Fibroblast of the aortic adventitia (primary cell): ENCODE results near the gene NMNAT2. TPM values are rescaled to one million over a fixed set of nuclear protein-coding genes. Genes with fewer than 3 reads are reported as not detected.

Source experiments
- DNase-seq: peaks from one replicate; pipeline ENCODE4 v3.0.0-alpha.2; 2010; ENCODE audit warnings: low read depth
- H3K4me3 ChIP-seq: 2 replicates; pipeline ENCODE4 v1.5.1; 2011; ENCODE audit warnings: low read depth, mild to moderate bottlenecking, control low read depth, low read length, moderate library complexity
- total RNA-seq: library from RNA; depleted of rRNA; stranded (reverse); fragments of >200 nt; gene quantifications from 2 replicates; pipeline ENCODE4 v1.2.3, GENCODE V29; 2012; ENCODE audit warnings: low replicate concordance
- TF ChIP-seq, protein P1 (sequence below): IDR thresholded peaks from 2 replicates; pipeline ENCODE4 v1.5.1; 2011; ENCODE audit warnings: mild to moderate bottlenecking, low read length, control low read depth, inconsistent platforms; ENCODE audit not compliant: insufficient read depth

Gene NMNAT2
- total RNA-seq, 1 donor = 3.4 TPM

DNA sequence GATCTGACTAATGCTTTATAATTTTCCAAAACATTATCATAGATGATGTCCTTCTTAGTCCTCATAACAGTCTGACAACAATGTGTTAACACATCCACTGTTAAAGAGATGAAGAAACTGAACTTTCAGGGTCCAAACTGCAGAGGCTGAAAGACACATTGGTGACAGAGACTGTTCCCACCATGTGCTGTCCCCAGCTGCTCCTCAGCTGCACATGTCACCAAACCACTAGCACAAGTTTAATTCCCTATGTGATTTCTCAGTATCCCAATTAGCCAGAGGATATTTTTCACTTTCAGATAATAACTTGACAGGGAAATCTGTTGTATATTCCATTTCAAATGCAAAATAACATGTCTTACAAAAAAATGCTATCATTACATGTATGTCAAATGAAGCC, 207.5 kb downstream of the NMNAT2 start:
- TF ChIP-seq, protein P1, sequence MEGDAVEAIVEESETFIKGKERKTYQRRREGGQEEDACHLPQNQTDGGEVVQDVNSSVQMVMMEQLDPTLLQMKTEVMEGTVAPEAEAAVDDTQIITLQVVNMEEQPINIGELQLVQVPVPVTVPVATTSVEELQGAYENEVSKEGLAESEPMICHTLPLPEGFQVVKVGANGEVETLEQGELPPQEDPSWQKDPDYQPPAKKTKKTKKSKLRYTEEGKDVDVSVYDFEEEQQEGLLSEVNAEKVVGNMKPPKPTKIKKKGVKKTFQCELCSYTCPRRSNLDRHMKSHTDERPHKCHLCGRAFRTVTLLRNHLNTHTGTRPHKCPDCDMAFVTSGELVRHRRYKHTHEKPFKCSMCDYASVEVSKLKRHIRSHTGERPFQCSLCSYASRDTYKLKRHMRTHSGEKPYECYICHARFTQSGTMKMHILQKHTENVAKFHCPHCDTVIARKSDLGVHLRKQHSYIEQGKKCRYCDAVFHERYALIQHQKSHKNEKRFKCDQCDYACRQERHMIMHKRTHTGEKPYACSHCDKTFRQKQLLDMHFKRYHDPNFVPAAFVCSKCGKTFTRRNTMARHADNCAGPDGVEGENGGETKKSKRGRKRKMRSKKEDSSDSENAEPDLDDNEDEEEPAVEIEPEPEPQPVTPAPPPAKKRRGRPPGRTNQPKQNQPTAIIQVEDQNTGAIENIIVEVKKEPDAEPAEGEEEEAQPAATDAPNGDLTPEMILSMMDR = no peak
- DNase-seq = no peak
- H3K4me3 ChIP-seq = no peak overlapping the region

DNA sequence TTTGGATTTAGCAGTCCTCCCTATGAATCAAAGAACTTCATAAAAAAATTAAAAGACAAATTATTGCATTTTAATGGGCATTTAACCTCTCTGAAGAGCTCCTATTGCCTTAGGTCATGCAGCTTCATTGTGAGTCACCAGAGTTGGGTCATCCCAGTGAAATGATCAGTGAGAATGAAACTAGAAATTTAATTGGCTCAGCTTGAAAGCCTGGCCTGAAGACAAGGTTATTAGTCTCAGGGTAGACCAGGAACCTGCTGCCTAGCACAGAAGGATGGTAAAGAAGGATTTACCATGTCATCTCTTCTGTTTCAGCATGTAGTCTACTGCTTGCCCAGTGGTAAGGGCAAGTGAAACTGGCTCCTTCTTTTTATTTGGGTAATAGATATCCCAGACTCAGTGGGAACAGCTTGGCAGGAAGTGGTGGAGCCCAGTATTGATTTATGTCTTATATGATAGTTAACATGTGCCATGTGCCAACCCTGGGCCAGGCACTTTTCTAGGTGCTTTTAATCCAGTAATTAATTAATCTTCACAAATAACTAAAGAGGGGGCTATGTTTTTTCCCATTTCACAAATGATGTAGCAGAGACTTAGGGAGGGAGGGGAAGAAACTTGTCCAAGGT, 208.5 kb downstream of the NMNAT2 start:
- H3K4me3 ChIP-seq = no peak overlapping the region
- DNase-seq = peak; percentile 84
- TF ChIP-seq, protein P1 = no peak

DNA sequence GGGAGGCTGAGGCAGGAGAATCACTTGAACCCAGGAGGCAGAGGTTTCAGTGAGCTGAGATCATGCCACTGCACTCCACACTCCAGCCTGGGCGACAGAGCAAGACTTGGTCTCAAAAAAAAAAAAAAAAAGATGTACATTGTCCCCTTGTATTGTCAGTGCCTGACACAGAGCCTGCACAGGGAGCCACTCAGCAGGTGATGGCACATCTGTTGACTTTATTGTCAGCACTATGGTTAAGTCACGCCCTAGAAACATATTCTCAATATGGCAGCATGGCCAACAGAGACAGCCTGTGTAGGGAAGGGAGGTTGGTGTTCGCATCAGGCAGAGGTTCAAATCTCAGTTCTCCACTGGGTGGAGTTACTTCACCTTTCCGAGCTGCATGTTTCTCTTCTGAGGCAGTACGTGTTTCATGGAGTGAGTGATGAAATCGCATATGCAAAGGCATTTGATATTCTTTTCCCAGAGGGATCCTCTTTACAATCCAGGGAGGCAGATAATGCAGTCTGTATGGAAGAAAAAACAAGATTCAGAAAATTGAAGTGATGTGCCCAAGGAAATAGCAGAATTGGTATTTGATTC, 211.6 kb downstream of the NMNAT2 start:
- no peak overlapping the region for H3K4me3 ChIP-seq
- TF ChIP-seq, protein P1 = no peak
- no peak for DNase-seq

DNA sequence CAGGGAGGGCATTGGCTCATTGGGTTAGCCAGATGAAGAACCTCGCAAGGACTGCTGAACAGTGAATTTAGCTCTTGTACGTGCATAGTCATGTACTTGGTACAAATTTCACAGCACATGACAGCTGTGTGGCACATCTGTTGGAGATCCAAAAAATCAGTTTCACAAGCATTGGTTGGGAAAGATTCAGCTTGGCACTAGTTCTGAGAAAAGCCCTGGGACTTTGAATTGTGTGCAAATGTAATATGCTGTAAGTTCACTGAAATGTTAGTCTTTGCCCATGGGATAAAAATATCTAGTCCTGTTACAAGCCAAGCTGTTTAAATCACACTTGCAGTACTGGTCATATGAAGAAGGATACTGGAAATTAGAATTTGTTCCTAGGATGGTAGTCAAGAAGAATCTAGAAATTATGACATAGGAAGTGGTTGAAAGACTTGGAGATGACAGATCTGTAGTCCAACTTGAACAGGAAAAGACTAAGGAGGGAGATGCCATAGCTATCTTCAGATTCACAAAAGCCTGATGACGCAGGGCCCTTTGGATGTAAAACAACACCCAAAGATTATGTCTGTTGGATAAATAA, 212.9 kb downstream of the NMNAT2 start:
- DNase-seq = peak; percentile 95

DNA sequence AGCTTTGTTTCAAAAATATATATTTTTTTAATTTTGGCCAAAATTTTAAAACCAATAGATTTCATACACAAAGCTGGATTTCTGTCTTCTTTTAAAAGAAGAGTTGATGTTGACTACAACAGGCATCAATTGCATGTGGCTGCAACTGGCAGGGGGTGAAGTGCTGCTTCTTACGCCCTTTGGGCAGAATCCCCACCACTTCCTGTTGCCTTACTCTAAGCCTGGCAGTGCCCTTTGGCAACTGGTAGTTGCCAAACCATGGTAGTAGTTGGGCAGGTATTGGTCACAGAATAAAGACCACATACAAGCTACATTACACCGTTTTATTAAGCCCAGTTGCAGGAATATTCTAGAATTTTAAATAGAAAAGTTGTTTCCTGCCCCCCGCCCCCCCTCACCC, 215.1 kb downstream of the NMNAT2 start:
- no peak overlapping the region for H3K4me3 ChIP-seq
- TF ChIP-seq, protein P1 = no peak
- no peak for DNase-seq

More for the DNA sequence above, 212.9 kb downstream of the NMNAT2 start:
- TF ChIP-seq, protein P1 = no peak
- H3K4me3 ChIP-seq = no peak overlapping the region

DNA sequence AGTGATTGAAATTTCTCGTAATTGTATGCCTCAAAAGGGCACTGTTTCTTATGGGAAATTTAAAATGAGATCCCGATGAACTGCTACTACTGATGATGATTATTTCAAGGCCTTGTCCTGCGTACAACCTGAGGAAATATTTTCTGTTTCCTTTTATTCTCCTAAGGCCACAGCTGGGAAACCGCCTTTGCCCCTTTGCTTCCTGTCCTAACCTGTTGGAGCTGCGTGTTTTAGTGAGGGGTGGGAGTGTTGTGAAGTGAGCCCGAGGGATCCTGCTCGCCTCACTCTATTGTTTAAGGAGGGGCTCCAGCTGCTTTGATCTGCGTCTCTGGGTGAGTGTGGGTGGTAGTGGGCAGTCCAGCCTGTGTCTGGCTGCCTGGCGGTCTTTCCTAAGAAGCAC, 217.7 kb downstream of the NMNAT2 start:
- TF ChIP-seq, protein P1 = no peak
- DNase-seq = no peak
- H3K4me3 ChIP-seq = no peak overlapping the region

DNA sequence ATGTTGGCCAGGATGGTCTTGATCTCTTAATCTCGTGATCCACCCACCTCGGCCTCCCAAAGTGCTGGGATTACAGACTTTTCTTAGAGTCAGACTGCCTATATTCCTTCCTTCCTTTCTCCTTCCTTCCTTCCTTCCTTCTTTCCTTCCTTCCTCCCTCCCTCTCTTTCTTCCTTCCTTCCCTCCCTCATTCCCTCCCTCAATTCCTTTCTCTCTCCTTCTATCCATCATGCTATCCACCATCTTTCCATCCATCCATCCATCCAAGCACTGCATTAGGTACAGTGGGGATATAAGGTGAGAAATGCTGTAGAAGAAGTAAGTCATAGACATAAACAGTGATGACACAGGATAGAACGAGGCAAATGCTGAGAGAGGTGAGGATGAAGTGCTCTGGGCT, 218.9 kb downstream of the NMNAT2 start:
- DNase-seq = no peak
- H3K4me3 ChIP-seq = no peak overlapping the region
- TF ChIP-seq, protein P1 = no peak
